ENCODE measurements around the gene YBX1. TPM values are rescaled to one million over a fixed set of nuclear protein-coding genes. Genes with fewer than 3 reads are reported as not detected.

The YBX1 gene
- total RNA-seq, 2 donors from 2014 or later: 340 to 372 TPM

DNA sequence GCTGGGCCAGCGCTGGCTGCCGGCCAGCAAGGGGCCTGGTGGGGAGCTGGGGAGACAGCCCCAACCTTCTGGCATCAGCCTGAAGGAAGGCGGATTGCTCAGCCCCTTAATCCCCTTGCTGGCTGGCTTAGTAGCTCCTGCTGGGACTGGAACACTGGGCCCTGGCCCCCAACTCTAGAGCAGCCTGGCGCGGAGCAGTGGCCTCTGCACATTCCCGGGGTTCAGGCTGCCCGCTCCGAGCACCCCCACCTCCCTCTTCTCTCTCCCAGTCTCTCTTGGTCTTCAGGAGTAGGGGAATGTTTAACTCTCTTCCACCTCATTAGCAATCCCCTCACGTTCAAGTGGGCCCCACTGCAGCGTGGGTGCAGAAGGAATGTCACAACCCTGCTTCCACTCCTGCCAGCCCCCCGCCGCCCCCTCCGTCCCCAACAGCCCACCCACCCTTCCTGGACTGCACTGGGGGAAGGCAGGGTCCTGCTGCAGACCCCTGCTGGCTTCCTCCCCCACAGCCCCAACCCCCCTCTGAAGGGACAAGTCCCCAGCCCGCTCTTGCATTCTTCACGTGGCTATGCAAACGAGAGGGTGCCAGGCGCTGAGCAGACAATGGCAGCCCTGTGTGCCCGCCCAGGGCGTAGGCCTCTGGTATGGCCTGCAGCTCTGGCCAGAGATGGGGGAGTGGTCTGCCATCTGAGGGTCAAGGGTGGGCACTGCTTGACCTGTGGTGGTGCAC lies 58.8 kb downstream of the YBX1 start:
- DNase-seq: no peak
- ATAC-seq: no peak
- Mint-ChIP-seq H3K4me3 (no peak overlapping the region), H3K4me1 (peaks cover 14% of the 10 kb centered on the region), H3K27ac (no peak overlapping the region), H3K27me3 (no peaks in the 10 kb centered on the region), H3K36me3 (ENCODE audit: low read depth) (no peaks in the 10 kb centered on the region)
- no peaks in the 10 kb centered on the region for H3K9me3 ChIP-seq (ENCODE audit: control insufficient read depth, low read length, poor library complexity, severe bottlenecking)

DNA sequence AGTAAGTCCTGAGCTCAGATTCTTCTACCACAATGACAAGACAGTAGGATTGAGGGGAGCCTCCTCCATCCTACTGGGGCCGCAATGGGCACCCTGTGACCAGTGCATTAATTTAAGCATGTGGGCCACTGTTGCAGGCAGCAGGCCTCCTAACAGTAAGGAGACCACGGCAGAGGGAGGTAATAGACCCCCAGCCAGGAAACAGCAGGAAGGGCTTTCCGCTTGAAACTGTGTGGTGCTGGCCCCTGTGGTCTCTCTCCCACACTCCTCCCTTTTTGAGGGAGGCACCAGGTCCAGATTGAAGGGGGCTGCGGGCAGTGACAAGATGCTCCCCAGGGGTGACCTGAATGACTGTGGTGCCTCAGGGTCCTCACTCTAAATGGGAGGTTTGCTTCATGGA lies 59.5 kb downstream of the YBX1 start:
- no peaks in the 10 kb centered on the region for H3K36me3 Mint-ChIP-seq (ENCODE audit: low read depth)
- H3K4me1 Mint-ChIP-seq: peaks cover 10% of the 10 kb centered on the region
- ATAC-seq (no peak), DNase-seq (no peak)
- no peak overlapping the region for H3K4me3 Mint-ChIP-seq
- H3K27me3 Mint-ChIP-seq: no peaks in the 10 kb centered on the region
- H3K27ac Mint-ChIP-seq: no peak overlapping the region
- H3K9me3 ChIP-seq (ENCODE audit: control insufficient read depth, low read length, poor library complexity, severe bottlenecking): no peaks in the 10 kb centered on the region

DNA sequence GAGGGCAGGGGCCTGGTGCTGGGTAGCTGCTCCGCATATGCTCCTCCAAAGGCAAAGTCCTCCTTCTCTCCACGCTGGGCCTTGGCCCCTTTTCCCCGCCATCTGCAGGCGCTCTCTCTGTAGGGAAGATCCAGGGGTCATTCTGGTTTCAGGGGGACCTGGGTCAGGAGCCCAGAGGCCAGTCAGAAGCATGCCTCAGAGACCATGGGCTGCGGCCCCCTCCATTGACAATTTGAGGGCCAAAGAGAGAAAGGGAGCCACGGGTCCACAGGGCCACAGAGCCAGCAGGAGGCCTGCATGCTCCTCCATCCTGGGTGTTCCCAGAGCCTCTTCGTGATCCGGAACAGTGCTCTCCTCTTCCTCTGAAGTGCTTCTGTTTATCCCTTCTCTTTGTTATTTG lies 59.9 kb downstream of the YBX1 start:
- ATAC-seq: no peak
- no peaks in the 10 kb centered on the region for H3K27me3 Mint-ChIP-seq
- no peak overlapping the region for H3K27ac Mint-ChIP-seq
- no peak for DNase-seq
- H3K9me3 ChIP-seq (ENCODE audit: control insufficient read depth, low read length, poor library complexity, severe bottlenecking): no peaks in the 10 kb centered on the region
- H3K4me1 Mint-ChIP-seq: peaks cover 6% of the 10 kb centered on the region
- no peak overlapping the region for H3K4me3 Mint-ChIP-seq
- H3K36me3 Mint-ChIP-seq (ENCODE audit: low read depth): no peaks in the 10 kb centered on the region

DNA sequence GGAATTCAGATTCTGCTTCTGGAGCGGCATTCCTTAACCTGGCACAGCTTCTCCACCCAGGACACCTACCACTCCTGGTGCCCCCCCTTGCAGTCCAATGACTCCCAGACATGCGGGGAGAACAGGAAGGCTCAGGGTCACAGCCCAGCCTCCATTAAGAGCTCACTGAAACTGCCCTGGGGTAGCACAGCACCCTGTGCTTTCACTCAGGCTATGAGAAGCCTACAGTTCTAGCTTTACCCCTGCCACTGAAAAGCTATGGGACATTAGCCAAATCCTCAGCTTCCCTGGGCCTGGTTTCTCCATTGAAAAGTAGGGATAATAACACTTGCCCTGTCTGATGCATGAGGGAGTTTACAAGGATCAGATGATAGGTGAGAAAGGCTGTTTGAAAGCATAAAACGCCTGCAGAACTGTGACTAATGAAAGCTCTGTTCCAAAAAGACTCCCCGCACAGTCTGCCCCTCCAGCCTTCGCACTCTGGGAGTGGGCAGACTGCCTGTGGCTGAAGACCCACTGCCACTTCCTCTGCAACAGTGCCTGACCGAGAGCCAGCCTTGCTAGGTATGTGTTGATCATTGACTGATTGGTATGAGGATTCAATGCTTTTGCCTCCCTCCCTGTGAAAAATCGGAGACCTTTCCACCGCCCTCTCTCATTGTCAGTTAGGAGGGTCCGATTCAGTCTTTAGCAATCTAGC lies 60.5 kb downstream of the YBX1 start:
- Mint-ChIP-seq H3K27ac (no peak overlapping the region), H3K4me1 (peaks cover 3% of the 10 kb centered on the region), H3K27me3 (no peaks in the 10 kb centered on the region), H3K4me3 (no peak overlapping the region), H3K36me3 (ENCODE audit: low read depth) (no peaks in the 10 kb centered on the region)
- DNase-seq: no peak
- no peaks in the 10 kb centered on the region for H3K9me3 ChIP-seq (ENCODE audit: control insufficient read depth, low read length, poor library complexity, severe bottlenecking)
- no peak for ATAC-seq

DNA sequence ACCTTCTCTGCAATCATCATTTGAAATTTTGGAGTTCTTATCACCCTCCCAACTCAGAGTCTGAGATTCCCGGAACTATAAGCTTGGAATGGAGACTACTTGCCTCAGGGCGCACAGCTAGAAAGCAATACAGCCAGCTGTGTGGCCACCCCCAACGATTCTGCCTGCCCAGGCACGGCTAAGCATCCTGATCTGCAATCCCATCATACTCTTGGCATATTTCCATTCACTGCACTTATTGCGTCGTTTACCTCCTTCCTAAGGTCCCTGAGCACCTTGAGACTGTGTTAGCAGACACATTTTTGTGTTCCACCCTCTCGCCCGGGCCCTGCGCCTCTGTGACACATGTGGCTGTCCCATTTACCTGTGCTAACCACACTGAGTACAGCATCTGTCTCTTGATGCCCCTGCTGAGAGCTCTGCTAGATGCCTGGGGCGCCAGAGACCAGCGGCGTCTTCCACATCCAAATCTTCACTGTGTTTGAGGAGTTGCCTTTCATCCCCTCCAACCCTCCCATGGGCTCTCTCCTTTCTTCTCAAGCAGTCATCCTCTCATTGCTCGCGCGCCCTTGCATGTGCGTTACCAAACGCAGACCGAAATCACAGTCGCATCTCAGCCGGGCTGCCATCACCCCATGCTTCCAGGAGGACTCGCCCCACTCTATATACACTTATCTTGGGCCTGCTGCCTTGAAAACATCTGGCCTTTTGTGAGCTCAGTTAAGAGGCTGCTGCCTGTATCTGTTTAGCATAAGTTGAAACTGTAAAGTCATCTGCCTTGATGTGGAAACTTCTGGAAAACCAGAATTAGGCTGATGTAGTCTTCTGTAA lies 61.3 kb downstream of the YBX1 start:
- DNase-seq: no peak
- no peaks in the 10 kb centered on the region for H3K9me3 ChIP-seq (ENCODE audit: control insufficient read depth, low read length, poor library complexity, severe bottlenecking)
- Mint-ChIP-seq H3K4me1 (peaks cover 3% of the 10 kb centered on the region), H3K4me3 (no peak overlapping the region), H3K27ac (peak overlapping the region; percentile 43), H3K36me3 (ENCODE audit: low read depth) (no peaks in the 10 kb centered on the region), H3K27me3 (no peaks in the 10 kb centered on the region)
- ATAC-seq: no peak

DNA sequence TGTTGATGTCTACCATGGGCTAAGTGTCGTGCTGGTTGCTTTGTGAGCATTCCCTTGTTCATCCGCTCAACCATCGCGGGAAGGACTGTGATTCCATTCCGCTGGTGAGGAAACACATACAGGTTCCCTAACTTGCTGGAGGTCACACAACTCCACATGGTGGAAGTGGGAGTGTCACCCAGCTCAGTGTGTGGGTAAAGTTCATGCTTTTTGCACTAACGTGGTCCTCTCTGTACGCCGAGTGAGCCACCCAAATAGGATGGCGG lies 61.9 kb downstream of the YBX1 start:
- ATAC-seq: no peak
- Mint-ChIP-seq H3K27me3 (no peaks in the 10 kb centered on the region), H3K4me3 (no peak overlapping the region), H3K36me3 (ENCODE audit: low read depth) (no peaks in the 10 kb centered on the region), H3K4me1 (peaks cover 4% of the 10 kb centered on the region), H3K27ac (peak overlapping the region; percentile 43)
- H3K9me3 ChIP-seq (ENCODE audit: control insufficient read depth, low read length, poor library complexity, severe bottlenecking): no peaks in the 10 kb centered on the region
- no peak for DNase-seq

DNA sequence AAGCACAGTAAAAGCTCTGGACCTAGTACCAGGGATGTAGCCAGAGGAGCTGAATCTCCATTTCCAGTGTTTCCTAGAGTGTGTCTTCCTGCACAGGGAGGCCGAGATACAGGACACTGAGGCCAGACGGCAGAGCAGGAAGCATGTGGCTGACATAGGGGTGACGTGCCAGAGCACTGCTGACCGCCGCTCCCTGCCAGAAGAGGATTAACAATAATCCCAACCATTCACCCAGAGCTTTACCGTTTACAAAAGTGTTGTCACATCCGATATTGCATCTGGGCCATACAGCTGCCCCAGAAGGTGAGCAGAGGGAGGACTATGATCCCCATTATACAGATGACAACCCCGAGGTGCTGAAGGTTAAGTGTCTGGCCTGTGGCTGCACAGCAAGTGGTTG lies 63.6 kb downstream of the YBX1 start:
- ATAC-seq (no peak), DNase-seq (no peak)
- peaks cover 4% of the 10 kb centered on the region for H3K4me1 Mint-ChIP-seq
- H3K27me3 Mint-ChIP-seq: no peaks in the 10 kb centered on the region
- no peaks in the 10 kb centered on the region for H3K9me3 ChIP-seq (ENCODE audit: control insufficient read depth, low read length, poor library complexity, severe bottlenecking)
- H3K4me3 Mint-ChIP-seq: no peak overlapping the region
- peaks cover 8% of the 10 kb centered on the region for H3K36me3 Mint-ChIP-seq (ENCODE audit: low read depth)
- no peak overlapping the region for H3K27ac Mint-ChIP-seq

DNA sequence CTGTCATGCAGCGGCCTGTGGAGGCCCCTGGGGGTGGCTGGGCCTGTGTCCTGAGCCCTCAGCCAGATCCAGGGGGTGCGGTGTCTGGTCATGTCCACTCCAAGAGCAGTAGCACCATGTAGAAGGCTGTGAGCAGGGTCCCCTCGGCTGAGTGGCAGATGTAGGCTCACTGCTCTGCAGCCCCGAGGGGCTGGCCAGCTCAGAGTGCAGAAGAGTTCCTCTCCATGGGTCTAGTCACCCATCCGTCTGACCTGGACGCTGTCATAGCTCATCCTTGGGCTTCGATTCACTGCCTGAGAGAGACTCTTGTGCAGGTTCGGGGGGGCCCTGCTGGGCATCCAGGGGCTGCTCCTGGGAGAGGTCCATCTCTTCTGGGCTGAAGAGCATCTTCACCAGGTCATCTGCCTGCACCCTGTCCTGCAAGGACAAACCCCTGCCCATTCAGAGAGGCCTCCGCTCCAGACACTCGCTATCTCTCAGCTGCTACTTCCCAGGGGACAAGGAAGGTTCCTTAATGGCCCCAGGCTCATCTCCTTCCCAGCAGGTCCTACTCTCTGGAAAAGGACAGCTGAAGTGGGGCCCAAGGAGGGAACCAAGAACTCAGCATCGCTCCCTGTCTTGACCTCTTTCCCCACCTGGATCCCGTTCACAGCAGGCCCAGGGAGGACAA lies 64.4 kb downstream of the YBX1 start:
- Mint-ChIP-seq H3K27ac (no peak overlapping the region), H3K36me3 (ENCODE audit: low read depth) (peaks cover 8% of the 10 kb centered on the region), H3K4me1 (peaks cover 4% of the 10 kb centered on the region), H3K27me3 (no peaks in the 10 kb centered on the region), H3K4me3 (no peak overlapping the region)
- ATAC-seq (no peak), DNase-seq (no peak)
- H3K9me3 ChIP-seq (ENCODE audit: control insufficient read depth, low read length, poor library complexity, severe bottlenecking): no peaks in the 10 kb centered on the region

DNA sequence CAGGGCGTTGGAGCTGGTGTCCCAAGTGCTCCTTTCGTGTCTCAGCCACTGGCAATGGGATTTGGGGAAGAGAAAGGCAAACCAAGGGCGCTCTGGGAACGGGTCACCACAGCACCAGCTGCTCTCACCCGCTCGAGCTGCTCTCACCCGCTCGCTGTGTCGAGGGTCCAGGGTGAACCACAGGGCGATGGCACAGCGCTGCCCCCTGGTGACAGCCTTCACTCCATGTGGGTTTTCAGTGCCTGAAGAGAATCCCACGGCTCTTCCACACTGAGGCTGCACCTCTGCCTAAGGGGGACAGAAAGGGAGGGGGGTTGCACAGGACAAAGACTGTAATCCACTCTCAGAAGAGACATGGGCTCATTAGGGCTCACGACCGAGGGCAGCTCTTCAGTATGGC lies 64.9 kb downstream of the YBX1 start:
- no peaks in the 10 kb centered on the region for H3K9me3 ChIP-seq (ENCODE audit: control insufficient read depth, low read length, poor library complexity, severe bottlenecking)
- no peaks in the 10 kb centered on the region for H3K27me3 Mint-ChIP-seq
- H3K4me1 Mint-ChIP-seq: peaks cover 4% of the 10 kb centered on the region
- ATAC-seq (no peak), DNase-seq (peak; percentile 18 to 39 (median 32))
- no peak overlapping the region for H3K27ac Mint-ChIP-seq
- no peak overlapping the region for H3K4me3 Mint-ChIP-seq
- H3K36me3 Mint-ChIP-seq (ENCODE audit: low read depth): peaks cover 8% of the 10 kb centered on the region

DNA sequence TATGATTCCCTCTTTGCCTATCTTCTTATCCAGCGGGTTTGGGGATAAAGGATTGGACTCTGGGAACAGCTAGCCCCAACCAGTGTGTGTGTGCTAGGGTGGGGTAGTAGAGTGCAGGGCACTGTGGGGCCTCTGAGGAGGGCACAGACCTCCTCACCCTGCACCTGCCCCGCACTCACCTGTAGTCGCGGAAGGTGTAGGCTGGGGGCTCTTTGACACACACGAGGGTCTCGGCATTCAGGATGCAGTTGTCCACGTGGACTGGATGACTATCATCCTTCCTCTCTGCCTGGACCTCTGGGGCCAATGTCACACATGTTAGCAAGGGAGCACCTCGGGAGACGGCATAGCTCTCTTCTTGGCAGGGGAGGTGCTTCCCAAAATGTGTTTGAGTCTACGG lies 65.8 kb downstream of the YBX1 start:
- H3K9me3 ChIP-seq (ENCODE audit: control insufficient read depth, low read length, poor library complexity, severe bottlenecking): no peaks in the 10 kb centered on the region
- ATAC-seq (no peak), DNase-seq (no peak)
- no peak overlapping the region for H3K4me3 Mint-ChIP-seq
- H3K27me3 Mint-ChIP-seq: no peaks in the 10 kb centered on the region
- H3K4me1 Mint-ChIP-seq: peaks cover 4% of the 10 kb centered on the region
- peaks cover 8% of the 10 kb centered on the region for H3K36me3 Mint-ChIP-seq (ENCODE audit: low read depth)
- H3K27ac Mint-ChIP-seq: peak overlapping the region; percentile 49

DNA sequence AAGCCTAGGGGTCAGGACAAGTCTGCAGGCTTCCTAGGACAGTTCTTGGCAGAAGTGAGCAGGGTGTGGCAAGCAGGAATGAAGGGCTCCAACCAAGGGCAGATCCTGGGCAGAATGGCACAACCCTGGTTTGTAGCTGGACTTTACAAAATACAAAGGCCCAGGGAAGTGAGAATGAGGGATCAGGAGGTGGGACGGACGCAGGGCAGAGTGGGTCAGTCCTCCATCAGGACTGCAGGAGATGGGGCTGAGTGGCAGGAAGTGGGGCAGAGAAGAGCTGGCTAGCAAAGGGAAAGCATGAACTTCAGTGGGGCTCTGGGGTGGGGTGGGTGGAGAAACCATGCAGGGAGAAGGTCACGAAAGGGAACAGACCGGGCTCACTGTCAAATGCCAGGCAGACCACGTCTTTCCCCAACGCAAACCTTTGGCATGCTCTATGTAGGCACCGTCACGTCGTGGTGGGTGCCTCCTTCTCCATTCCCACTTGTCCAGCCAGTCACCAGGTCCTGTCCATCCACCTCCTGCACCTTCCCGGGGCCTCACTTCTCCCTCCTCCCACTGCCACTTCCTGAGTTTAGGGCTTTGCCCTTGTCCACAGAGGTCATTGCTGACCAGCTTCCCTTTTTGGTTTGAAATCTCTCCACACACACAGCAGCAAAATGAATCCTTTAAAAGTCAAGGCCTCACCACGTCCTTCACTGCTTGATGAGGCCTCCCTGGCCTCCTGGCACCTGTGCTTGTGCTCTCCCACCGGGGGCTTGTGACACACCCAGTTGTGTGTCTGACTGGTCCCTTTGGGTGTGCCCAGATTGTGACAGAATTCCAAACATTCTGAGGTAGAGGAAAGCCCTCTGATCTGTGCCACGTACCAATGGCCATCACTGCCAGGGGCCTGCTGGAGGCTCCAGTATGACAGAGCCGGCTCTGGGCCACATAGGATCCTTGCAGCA lies 66.5 kb downstream of the YBX1 start:
- ATAC-seq (no peak), DNase-seq (no peak)
- Mint-ChIP-seq H3K27ac (peak overlapping the region; percentile 49), H3K4me1 (peaks cover 2% of the 10 kb centered on the region), H3K4me3 (no peak overlapping the region), H3K27me3 (no peaks in the 10 kb centered on the region), H3K36me3 (ENCODE audit: low read depth) (peaks cover 8% of the 10 kb centered on the region)
- H3K9me3 ChIP-seq (ENCODE audit: control insufficient read depth, low read length, poor library complexity, severe bottlenecking): no peaks in the 10 kb centered on the region

DNA sequence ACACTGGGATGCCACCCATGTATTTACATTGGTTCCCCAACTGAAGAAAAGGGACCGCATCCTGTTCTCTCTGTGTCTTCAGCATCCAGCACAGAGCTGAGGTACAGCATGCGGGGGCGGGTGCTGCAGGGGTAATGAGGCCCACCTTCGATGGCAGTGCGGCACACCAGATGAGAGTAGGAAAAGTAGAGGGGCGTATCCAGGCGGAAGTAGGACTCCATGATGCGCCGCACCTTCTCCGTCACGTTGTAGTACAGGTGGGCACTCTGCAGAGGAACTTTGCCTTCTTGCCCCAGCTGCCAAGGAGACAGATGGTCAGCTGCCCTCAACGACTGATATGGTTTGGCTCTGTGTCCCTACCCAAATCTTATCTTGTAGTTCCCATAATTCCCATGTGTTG lies 67.8 kb downstream of the YBX1 start:
- Mint-ChIP-seq H3K4me1 (peaks cover 6% of the 10 kb centered on the region), H3K4me3 (no peak overlapping the region), H3K36me3 (ENCODE audit: low read depth) (peaks cover 13% of the 10 kb centered on the region), H3K27ac (no peak overlapping the region), H3K27me3 (no peaks in the 10 kb centered on the region)
- H3K9me3 ChIP-seq (ENCODE audit: control insufficient read depth, low read length, poor library complexity, severe bottlenecking): no peaks in the 10 kb centered on the region
- DNase-seq (peak in 1 of 3 donors; percentile 2), ATAC-seq (no peak)
